HG02588 (cell line): ENCODE measurements around the gene KRT1.
"Not testable (repeated sequence)": the region's sequence is repeated elsewhere in the genome, so short reads cannot be mapped to it uniquely, and the experiment has no call there.

Source experiments
- ATAC-seq: cut with Tn5 transposase; IDR thresholded peaks from one replicate; pipeline ENCODE4 v1.9.1; 2021; ENCODE audit warnings: mild to moderate bottlenecking, moderate library complexity; ENCODE audit not compliant: unreplicated experiment

The KRT1 gene

GRCh38 chr12:52682938-52683574, 2.8 kb upstream of the KRT1 start:
- no peak for ATAC-seq

- no peak for ATAC-seq
Observed at GRCh38 chr12:52682381-52682660, 2.1 kb upstream of the KRT1 start.

- no peak for ATAC-seq
Observed at GRCh38 chr12:52681526-52682380, 1.5 kb upstream of the KRT1 start.

GRCh38 chr12:52679875-52680274, 332 bp downstream of the KRT1 start:
- ATAC-seq, result no peak

GRCh38 chr12:52677671-52678070, 2.5 kb downstream of the KRT1 start:
- no peak for ATAC-seq

- no peak for ATAC-seq
Observed at GRCh38 chr12:52677126-52677525, 3.1 kb downstream of the KRT1 start.

- no peak for ATAC-seq
Observed at GRCh38 chr12:52676163-52676562, 4.0 kb downstream of the KRT1 start.

- no peak for ATAC-seq
Observed at GRCh38 chr12:52675301-52675701, 4.9 kb downstream of the KRT1 start.

GRCh38 chr12:52674433-52674775, 5.8 kb downstream of the KRT1 start:
- no peak for ATAC-seq

- no peak for ATAC-seq
Observed at GRCh38 chr12:52673713-52674432, 6.3 kb downstream of the KRT1 start.

- ATAC-seq, result no peak
Observed at GRCh38 chr12:52673217-52673616, 7.0 kb downstream of the KRT1 start.

- no peak for ATAC-seq
Observed at GRCh38 chr12:52672321-52672933, 7.8 kb downstream of the KRT1 start.

GRCh38 chr12:52670961-52671360, 9.2 kb downstream of the KRT1 start:
- no peak for ATAC-seq

- ATAC-seq, result no peak
Observed at GRCh38 chr12:52670506-52670905, 9.7 kb downstream of the KRT1 start.

GRCh38 chr12:52669941-52670340, 10.3 kb downstream of the KRT1 start:
- ATAC-seq, result not testable (repeated sequence)

- no peak for ATAC-seq
Observed at GRCh38 chr12:52669426-52669825, 10.8 kb downstream of the KRT1 start.

GRCh38 chr12:52667931-52668330, 12.3 kb downstream of the KRT1 start:
- no peak for ATAC-seq

- no peak for ATAC-seq
Observed at GRCh38 chr12:52667509-52667908, 12.7 kb downstream of the KRT1 start.

- no peak for ATAC-seq
Observed at GRCh38 chr12:52666471-52666870, 13.7 kb downstream of the KRT1 start.

GRCh38 chr12:52663420-52663819, 16.8 kb downstream of the KRT1 start:
- no peak for ATAC-seq

GRCh38 chr12:52662918-52663229, 17.3 kb downstream of the KRT1 start:
- ATAC-seq, result no peak
